Right kidney (tissue), 1 donor: ENCODE measurements around the gene OPRD1.

Experiments
- DNase-seq: peaks from one replicate; pipeline ENCODE4 v3.0.0-alpha.2; 2016

OPRD1 gene

GRCh38 chr1:28910379-28911115, 98.6 kb downstream of the OPRD1 start:
- no peak for DNase-seq

GRCh38 chr1:28913786-28914227, 101.8 kb downstream of the OPRD1 start:
- DNase-seq: no peak

GRCh38 chr1:28914228-28915030, 102.5 kb downstream of the OPRD1 start, which contains the start of gene EPB41:
Gene EPB41, plus strand, starts transcription at chr1:28914569. Its CDS starts 72,869 bp downstream, at chr1:28987438.
- DNase-seq: peak; percentile 93

GRCh38 chr1:28915031-28915895, 103.3 kb downstream of the OPRD1 start:
- DNase-seq: peak; percentile 90

GRCh38 chr1:28917757-28918118, 105.8 kb downstream of the OPRD1 start:
- no peak for DNase-seq
